ENCODE results near the gene ABCC6.
"Not testable (repeated sequence)": the region's sequence is repeated elsewhere in the genome, so short reads cannot be mapped to it uniquely, and the experiment has no call there.

ABCC6 gene

DNA sequence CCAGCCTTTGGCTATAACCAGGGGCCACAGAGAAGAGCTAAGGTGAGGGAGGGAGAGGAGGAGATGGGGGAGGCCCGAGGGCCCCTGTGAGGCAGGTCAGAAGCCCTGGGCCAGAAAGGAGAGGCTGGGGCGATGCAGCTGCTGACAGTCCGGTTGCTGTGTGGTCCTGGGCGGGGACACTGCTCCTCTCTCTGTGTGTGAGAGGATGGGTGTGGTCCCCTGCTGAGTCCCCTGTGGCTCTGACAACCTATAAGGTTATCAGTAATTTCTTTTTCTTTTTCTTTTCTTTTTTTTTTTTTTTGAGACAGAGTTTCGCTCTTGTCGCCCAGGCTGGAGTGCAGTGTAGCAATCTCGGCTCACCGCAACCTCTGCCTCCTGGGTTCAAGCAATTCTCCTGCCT lies 18.7 kb downstream of the ABCC6 start:
- H3K4me3 ChIP-seq (ENCODE audit: insufficient read depth, low read length, poor library complexity, severe bottlenecking); H3K27ac ChIP-seq (ENCODE audit: low read depth, low read length); H3K27me3 ChIP-seq (ENCODE audit: low read length); H2AFZ ChIP-seq (ENCODE audit: low read depth, low read length, severe bottlenecking); H3K36me3 ChIP-seq (ENCODE audit: low read length); H3K79me2 ChIP-seq (ENCODE audit: insufficient read depth, low read length); H3F3A ChIP-seq (ENCODE audit: insufficient read depth); H3K4me2 ChIP-seq (ENCODE audit: low read depth, low read length, poor library complexity, severe bottlenecking); H3K9me2 ChIP-seq (replicated peaks; ENCODE audit: insufficient read depth, low read length); H3K9me3 ChIP-seq (ENCODE audit: insufficient read depth, low read length); H3K9ac ChIP-seq (ENCODE audit: low read length); H4K20me1 ChIP-seq (ENCODE audit: low read depth, low read length): not testable (repeated sequence)

GRCh38 chr16:16203494-16203893 lies 19.8 kb downstream of the ABCC6 start:
- H2AFZ ChIP-seq (ENCODE audit: low read depth, low read length, severe bottlenecking) = not testable (repeated sequence)

DNA sequence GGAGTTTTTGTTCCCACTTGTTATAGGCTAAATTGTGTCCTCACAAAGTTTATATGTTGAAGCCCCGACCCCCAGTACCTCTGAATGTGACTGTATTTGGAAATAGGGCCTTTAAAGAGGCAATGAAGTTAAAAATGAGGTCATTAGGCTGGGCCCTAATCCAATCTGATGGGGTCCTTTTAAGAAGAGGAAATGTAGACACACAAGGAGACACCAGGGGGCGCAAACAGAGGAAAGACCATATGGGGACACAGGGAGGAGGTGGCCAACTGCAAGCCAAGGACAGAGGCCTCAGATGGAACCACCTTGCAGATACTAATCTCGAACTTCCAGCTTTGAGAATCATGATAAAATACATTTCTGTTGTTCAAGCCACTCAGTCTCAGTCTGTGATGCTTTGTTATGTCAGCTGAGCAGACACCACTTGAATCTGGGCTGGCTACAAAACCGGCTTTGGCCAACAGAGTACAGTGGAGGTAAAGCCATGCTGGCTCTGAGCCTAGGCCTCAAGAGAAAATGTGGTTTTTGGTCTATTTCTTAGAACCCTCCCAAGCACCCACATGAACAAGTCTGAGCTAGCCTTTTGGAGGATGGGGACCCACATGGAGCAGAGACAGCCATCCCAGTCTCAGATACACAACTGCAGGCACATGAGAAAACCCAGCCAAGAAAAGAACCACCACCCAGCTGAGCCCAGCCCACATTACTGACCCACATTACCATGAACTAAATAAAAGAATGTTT lies 20.7 kb downstream of the ABCC6 start:
- not testable (repeated sequence) for H3K9me2 ChIP-seq (replicated peaks; ENCODE audit: insufficient read depth, low read length); H3K9ac ChIP-seq (ENCODE audit: low read length); H2AFZ ChIP-seq (ENCODE audit: low read depth, low read length, severe bottlenecking); H3K27me3 ChIP-seq (ENCODE audit: low read length); H3K79me2 ChIP-seq (ENCODE audit: insufficient read depth, low read length); H3K4me3 ChIP-seq (ENCODE audit: insufficient read depth, low read length, poor library complexity, severe bottlenecking); H3K36me3 ChIP-seq (ENCODE audit: low read length); H3K9me3 ChIP-seq (ENCODE audit: insufficient read depth, low read length); H3K4me2 ChIP-seq (ENCODE audit: low read depth, low read length, poor library complexity, severe bottlenecking); H3K27ac ChIP-seq (ENCODE audit: low read depth, low read length); H4K20me1 ChIP-seq (ENCODE audit: low read depth, low read length); H3F3A ChIP-seq (ENCODE audit: insufficient read depth)
- TF ChIP-seq, protein P1, sequence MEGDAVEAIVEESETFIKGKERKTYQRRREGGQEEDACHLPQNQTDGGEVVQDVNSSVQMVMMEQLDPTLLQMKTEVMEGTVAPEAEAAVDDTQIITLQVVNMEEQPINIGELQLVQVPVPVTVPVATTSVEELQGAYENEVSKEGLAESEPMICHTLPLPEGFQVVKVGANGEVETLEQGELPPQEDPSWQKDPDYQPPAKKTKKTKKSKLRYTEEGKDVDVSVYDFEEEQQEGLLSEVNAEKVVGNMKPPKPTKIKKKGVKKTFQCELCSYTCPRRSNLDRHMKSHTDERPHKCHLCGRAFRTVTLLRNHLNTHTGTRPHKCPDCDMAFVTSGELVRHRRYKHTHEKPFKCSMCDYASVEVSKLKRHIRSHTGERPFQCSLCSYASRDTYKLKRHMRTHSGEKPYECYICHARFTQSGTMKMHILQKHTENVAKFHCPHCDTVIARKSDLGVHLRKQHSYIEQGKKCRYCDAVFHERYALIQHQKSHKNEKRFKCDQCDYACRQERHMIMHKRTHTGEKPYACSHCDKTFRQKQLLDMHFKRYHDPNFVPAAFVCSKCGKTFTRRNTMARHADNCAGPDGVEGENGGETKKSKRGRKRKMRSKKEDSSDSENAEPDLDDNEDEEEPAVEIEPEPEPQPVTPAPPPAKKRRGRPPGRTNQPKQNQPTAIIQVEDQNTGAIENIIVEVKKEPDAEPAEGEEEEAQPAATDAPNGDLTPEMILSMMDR (IDR thresholded peaks at IDR 0.05; ENCODE audit: insufficient read depth, low read length, poor library complexity, severe bottlenecking) = peak; percentile 18

More at GRCh38 chr16:16203494-16203893, 19.8 kb downstream of the ABCC6 start:
- H3K9ac ChIP-seq (ENCODE audit: low read length); H3K36me3 ChIP-seq (ENCODE audit: low read length); H3K4me2 ChIP-seq (ENCODE audit: low read depth, low read length, poor library complexity, severe bottlenecking); H3K27ac ChIP-seq (ENCODE audit: low read depth, low read length); H4K20me1 ChIP-seq (ENCODE audit: low read depth, low read length); H3F3A ChIP-seq (ENCODE audit: insufficient read depth); H3K4me3 ChIP-seq (ENCODE audit: insufficient read depth, low read length, poor library complexity, severe bottlenecking); H3K9me3 ChIP-seq (ENCODE audit: insufficient read depth, low read length); H3K27me3 ChIP-seq (ENCODE audit: low read length); H3K79me2 ChIP-seq (ENCODE audit: insufficient read depth, low read length); H3K9me2 ChIP-seq (replicated peaks; ENCODE audit: insufficient read depth, low read length): not testable (repeated sequence)

- not testable (repeated sequence) for H3F3A ChIP-seq (ENCODE audit: insufficient read depth); H4K20me1 ChIP-seq (ENCODE audit: low read depth, low read length); H3K79me2 ChIP-seq (ENCODE audit: insufficient read depth, low read length); H3K4me3 ChIP-seq (ENCODE audit: insufficient read depth, low read length, poor library complexity, severe bottlenecking); H3K9ac ChIP-seq (ENCODE audit: low read length); H3K9me3 ChIP-seq (ENCODE audit: insufficient read depth, low read length); H3K4me2 ChIP-seq (ENCODE audit: low read depth, low read length, poor library complexity, severe bottlenecking); H3K36me3 ChIP-seq (ENCODE audit: low read length); H3K9me2 ChIP-seq (replicated peaks; ENCODE audit: insufficient read depth, low read length); H2AFZ ChIP-seq (ENCODE audit: low read depth, low read length, severe bottlenecking); H3K27ac ChIP-seq (ENCODE audit: low read depth, low read length); H3K27me3 ChIP-seq (ENCODE audit: low read length)
Observed at GRCh38 chr16:16201880-16202279, 21.4 kb downstream of the ABCC6 start.

GRCh38 chr16:16200391-16200790 lies 22.9 kb downstream of the ABCC6 start:
- not testable (repeated sequence) for H3K79me2 ChIP-seq (ENCODE audit: insufficient read depth, low read length); H3K36me3 ChIP-seq (ENCODE audit: low read length); H3K4me2 ChIP-seq (ENCODE audit: low read depth, low read length, poor library complexity, severe bottlenecking); H3K9ac ChIP-seq (ENCODE audit: low read length); H3K27me3 ChIP-seq (ENCODE audit: low read length); H3F3A ChIP-seq (ENCODE audit: insufficient read depth); H2AFZ ChIP-seq (ENCODE audit: low read depth, low read length, severe bottlenecking); H3K27ac ChIP-seq (ENCODE audit: low read depth, low read length); H4K20me1 ChIP-seq (ENCODE audit: low read depth, low read length); H3K9me2 ChIP-seq (replicated peaks; ENCODE audit: insufficient read depth, low read length); H3K9me3 ChIP-seq (ENCODE audit: insufficient read depth, low read length); H3K4me3 ChIP-seq (ENCODE audit: insufficient read depth, low read length, poor library complexity, severe bottlenecking)

DNA sequence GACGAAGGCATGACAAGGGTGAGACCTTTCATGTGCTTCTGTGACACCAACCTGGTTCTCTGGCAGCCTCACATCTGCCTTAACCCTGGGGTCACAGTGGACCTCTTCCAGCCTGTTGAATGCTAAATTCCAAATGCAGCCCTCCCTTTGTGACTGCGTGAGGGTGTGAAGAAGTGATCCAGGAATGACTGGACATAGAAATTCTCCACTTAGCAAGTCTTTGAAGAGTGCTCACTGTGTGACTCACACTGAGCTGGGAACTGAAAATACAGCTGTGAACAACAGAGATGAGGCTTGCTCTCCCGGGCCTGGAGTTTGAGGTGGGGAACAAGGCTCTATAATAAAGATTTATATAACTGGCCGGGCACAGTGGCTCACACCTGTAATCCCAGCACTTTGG lies 23.9 kb downstream of the ABCC6 start:
- not testable (repeated sequence) for H3K9me2 ChIP-seq (replicated peaks; ENCODE audit: insufficient read depth, low read length); H3F3A ChIP-seq (ENCODE audit: insufficient read depth); H3K9ac ChIP-seq (ENCODE audit: low read length); H3K79me2 ChIP-seq (ENCODE audit: insufficient read depth, low read length); H3K36me3 ChIP-seq (ENCODE audit: low read length); H4K20me1 ChIP-seq (ENCODE audit: low read depth, low read length); H3K27me3 ChIP-seq (ENCODE audit: low read length); H3K27ac ChIP-seq (ENCODE audit: low read depth, low read length); H3K4me2 ChIP-seq (ENCODE audit: low read depth, low read length, poor library complexity, severe bottlenecking); H3K4me3 ChIP-seq (ENCODE audit: insufficient read depth, low read length, poor library complexity, severe bottlenecking); H3K9me3 ChIP-seq (ENCODE audit: insufficient read depth, low read length); H2AFZ ChIP-seq (ENCODE audit: low read depth, low read length, severe bottlenecking)
